Measurements from ENCODE around the gene UBAC2.

DNA sequence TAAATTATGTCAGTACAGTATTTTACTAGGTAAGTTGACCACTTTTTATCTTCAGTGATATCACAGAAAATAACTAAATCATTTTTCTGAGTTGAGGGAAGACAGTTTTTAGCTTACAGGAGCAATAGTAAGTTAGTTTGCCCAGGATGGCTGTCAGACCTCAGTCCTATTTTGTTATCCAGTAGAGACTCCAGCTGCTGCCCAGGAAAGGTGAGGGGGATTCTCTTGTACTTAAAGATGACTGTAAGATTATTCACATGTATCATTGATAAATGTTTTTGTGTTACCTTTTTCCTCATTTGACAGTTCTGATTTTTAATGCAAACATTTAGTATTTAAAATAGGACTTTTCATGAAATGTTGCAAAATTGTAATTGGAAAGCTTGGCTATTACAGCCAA is 121.1 kb downstream of the UBAC2 start:
- no peak for TF ChIP-seq ESRRG (CRISPR knock-in tag; IDR thresholded peaks at IDR 0.05)
- TF ChIP-seq TCF4 (CRISPR knock-in tag; IDR thresholded peaks at IDR 0.05; ENCODE audit: borderline replicate concordance) = no peak
- no peak for TF ChIP-seq ZNF70 (CRISPR knock-in tag; IDR thresholded peaks at IDR 0.05)
- TF ChIP-seq ZNF565 (CRISPR knock-in tag; conservative IDR thresholded peaks at IDR 0.05; ENCODE audit: low read depth) = no peak
- TF ChIP-seq, protein P1, sequence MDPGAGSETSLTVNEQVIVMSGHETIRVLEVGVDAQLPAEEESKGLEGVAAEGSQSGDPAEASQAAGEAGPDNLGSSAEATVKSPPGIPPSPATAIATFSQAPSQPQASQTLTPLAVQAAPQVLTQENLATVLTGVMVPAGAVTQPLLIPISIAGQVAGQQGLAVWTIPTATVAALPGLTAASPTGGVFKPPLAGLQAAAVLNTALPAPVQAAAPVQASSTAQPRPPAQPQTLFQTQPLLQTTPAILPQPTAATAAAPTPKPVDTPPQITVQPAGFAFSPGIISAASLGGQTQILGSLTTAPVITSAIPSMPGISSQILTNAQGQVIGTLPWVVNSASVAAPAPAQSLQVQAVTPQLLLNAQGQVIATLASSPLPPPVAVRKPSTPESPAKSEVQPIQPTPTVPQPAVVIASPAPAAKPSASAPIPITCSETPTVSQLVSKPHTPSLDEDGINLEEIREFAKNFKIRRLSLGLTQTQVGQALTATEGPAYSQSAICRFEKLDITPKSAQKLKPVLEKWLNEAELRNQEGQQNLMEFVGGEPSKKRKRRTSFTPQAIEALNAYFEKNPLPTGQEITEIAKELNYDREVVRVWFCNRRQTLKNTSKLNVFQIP (CRISPR knock-in tag; IDR thresholded peaks at IDR 0.05; ENCODE audit: borderline replicate concordance, low read depth) = no peak
- TF ChIP-seq GLIS3 (CRISPR knock-in tag; IDR thresholded peaks at IDR 0.05) = no peak
- TF ChIP-seq, protein P2, sequence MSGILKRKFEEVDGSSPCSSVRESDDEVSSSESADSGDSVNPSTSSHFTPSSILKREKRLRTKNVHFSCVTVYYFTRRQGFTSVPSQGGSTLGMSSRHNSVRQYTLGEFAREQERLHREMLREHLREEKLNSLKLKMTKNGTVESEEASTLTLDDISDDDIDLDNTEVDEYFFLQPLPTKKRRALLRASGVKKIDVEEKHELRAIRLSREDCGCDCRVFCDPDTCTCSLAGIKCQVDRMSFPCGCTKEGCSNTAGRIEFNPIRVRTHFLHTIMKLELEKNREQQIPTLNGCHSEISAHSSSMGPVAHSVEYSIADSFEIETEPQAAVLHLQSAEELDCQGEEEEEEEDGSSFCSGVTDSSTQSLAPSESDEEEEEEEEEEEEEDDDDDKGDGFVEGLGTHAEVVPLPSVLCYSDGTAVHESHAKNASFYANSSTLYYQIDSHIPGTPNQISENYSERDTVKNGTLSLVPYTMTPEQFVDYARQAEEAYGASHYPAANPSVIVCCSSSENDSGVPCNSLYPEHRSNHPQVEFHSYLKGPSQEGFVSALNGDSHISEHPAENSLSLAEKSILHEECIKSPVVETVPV (CRISPR knock-in tag; IDR thresholded peaks at IDR 0.05) = no peak
- no peak for TF ChIP-seq ARNTL (CRISPR knock-in tag; IDR thresholded peaks at IDR 0.05; ENCODE audit: borderline replicate concordance, low read depth)
- TF ChIP-seq PATZ1 (CRISPR knock-in tag; IDR thresholded peaks at IDR 0.05; ENCODE audit: borderline replicate concordance) = no peak
- no peak for TF ChIP-seq ZNF8 (CRISPR knock-in tag; IDR thresholded peaks at IDR 0.05)
- no peak for TF ChIP-seq RARB (CRISPR knock-in tag; IDR thresholded peaks at IDR 0.05)
- no peak for TF ChIP-seq CREB5 (CRISPR knock-in tag; IDR thresholded peaks at IDR 0.05; ENCODE audit: low read depth)
